Measurements from ENCODE around the gene TENM4.

The TENM4 gene

GRCh38 chr11:79440571-79441460 is at the start of gene TENM4:
Gene TENM4 (minus strand): TSS chr11:79441030. CDS start chr11:79069944, 371,086 bp downstream.
- peak within 1 kb of the TSS; percentile 75 for H3K4me3 ChIP-seq (ENCODE audit: low read depth, low read length)
- peak; percentile 78 for DNase-seq (ENCODE audit: low read depth)

GRCh38 chr11:79488286-79488685 is 47.5 kb upstream of the TENM4 start:
- H3K4me3 ChIP-seq (ENCODE audit: low read depth, low read length): no peak overlapping the region
- DNase-seq (ENCODE audit: low read depth): no peak

- H3K4me3 ChIP-seq (ENCODE audit: low read depth, low read length): no peak overlapping the region
- DNase-seq (ENCODE audit: low read depth): no peak
Measured at GRCh38 chr11:79487412-79487811, 46.6 kb upstream of the TENM4 start.

- DNase-seq (ENCODE audit: low read depth): no peak
- no peak overlapping the region for H3K4me3 ChIP-seq (ENCODE audit: low read depth, low read length)
Measured at GRCh38 chr11:79486242-79486984, 45.6 kb upstream of the TENM4 start.

- no peak for DNase-seq (ENCODE audit: low read depth)
- H3K4me3 ChIP-seq (ENCODE audit: low read depth, low read length): no peak overlapping the region
Measured at GRCh38 chr11:79485694-79486093, 44.9 kb upstream of the TENM4 start.

GRCh38 chr11:79484872-79485271 is 44.0 kb upstream of the TENM4 start:
- no peak overlapping the region for H3K4me3 ChIP-seq (ENCODE audit: low read depth, low read length)
- no peak for DNase-seq (ENCODE audit: low read depth)

GRCh38 chr11:79482800-79483199 is 42.0 kb upstream of the TENM4 start:
- DNase-seq (ENCODE audit: low read depth): no peak

GRCh38 chr11:79481795-79482194 is 41.0 kb upstream of the TENM4 start:
- no peak overlapping the region for H3K4me3 ChIP-seq (ENCODE audit: low read depth, low read length)
- no peak for DNase-seq (ENCODE audit: low read depth)

More at GRCh38 chr11:79482800-79483199, 42.0 kb upstream of the TENM4 start:
- no peak overlapping the region for H3K4me3 ChIP-seq (ENCODE audit: low read depth, low read length)

- H3K4me3 ChIP-seq (ENCODE audit: low read depth, low read length): no peak overlapping the region
- no peak for DNase-seq (ENCODE audit: low read depth)
Measured at GRCh38 chr11:79480864-79481263, 40.0 kb upstream of the TENM4 start.

- H3K4me3 ChIP-seq (ENCODE audit: low read depth, low read length): no peak overlapping the region
- DNase-seq (ENCODE audit: low read depth): no peak
Measured at GRCh38 chr11:79472819-79473529, 32.1 kb upstream of the TENM4 start.

- no peak for DNase-seq (ENCODE audit: low read depth)
- no peak overlapping the region for H3K4me3 ChIP-seq (ENCODE audit: low read depth, low read length)
Measured at GRCh38 chr11:79471071-79471844, 30.4 kb upstream of the TENM4 start.

GRCh38 chr11:79470161-79470560 is 29.3 kb upstream of the TENM4 start:
- H3K4me3 ChIP-seq (ENCODE audit: low read depth, low read length): no peak overlapping the region
- DNase-seq (ENCODE audit: low read depth): no peak

- no peak overlapping the region for H3K4me3 ChIP-seq (ENCODE audit: low read depth, low read length)
- no peak for DNase-seq (ENCODE audit: low read depth)
Measured at GRCh38 chr11:79467761-79468160, 26.9 kb upstream of the TENM4 start.

- H3K4me3 ChIP-seq (ENCODE audit: low read depth, low read length): no peak overlapping the region
- DNase-seq (ENCODE audit: low read depth): peak; percentile 33
Measured at GRCh38 chr11:79466411-79466810, 25.6 kb upstream of the TENM4 start.

- no peak overlapping the region for H3K4me3 ChIP-seq (ENCODE audit: low read depth, low read length)
- no peak for DNase-seq (ENCODE audit: low read depth)
Measured at GRCh38 chr11:79465160-79465559, 24.3 kb upstream of the TENM4 start.

- H3K4me3 ChIP-seq (ENCODE audit: low read depth, low read length): no peak overlapping the region
- DNase-seq (ENCODE audit: low read depth): no peak
Measured at GRCh38 chr11:79461666-79462645, 21.1 kb upstream of the TENM4 start.

- H3K4me3 ChIP-seq (ENCODE audit: low read depth, low read length): no peak overlapping the region
- DNase-seq (ENCODE audit: low read depth): no peak
Measured at GRCh38 chr11:79461144-79461543, 20.3 kb upstream of the TENM4 start.

GRCh38 chr11:79458709-79459108 is 17.9 kb upstream of the TENM4 start:
- no peak for DNase-seq (ENCODE audit: low read depth)
- no peak overlapping the region for H3K4me3 ChIP-seq (ENCODE audit: low read depth, low read length)
